ENCODE data around the gene MTF1. TPM values are rescaled to one million over a fixed set of nuclear protein-coding genes. Genes with fewer than 3 reads are reported as not detected.
"Not testable (repeated sequence)": the region's sequence is repeated elsewhere in the genome, so short reads cannot be mapped to it uniquely, and the experiment has no call there.

MTF1 gene
- 10 to 100 TPM; 22.4 to 27.7 TPM for total RNA-seq

GRCh38 chr1:37859507-37860345 lies at the start of gene MTF1:
Gene MTF1, minus strand, starts transcription at chr1:37859592. Its CDS starts 1,934 bp downstream, at chr1:37857658.
- POLR2A ChIA-PET = interaction anchor here (0.8 to 2.3 kb wide), 13 partner anchors 9 to 168 kb away, joined by 3 to 19 read pairs (median 4); partner anchors contain the start of genes C1orf122, CDCA8 and YRDC
- CTCF ChIA-PET = interaction anchor here (0.7 to 5.0 kb wide), 51 partner anchors 9 to 302 kb away, joined by 3 to 51 read pairs (median 5); partner anchors contain the start of genes C1orf122, CDCA8, INPP5B and SF3A3
- Mint-ChIP-seq H3K4me1 (ENCODE audit: low read depth) (peaks cover 30% of the 10 kb centered on the region), H3K9me3 (ENCODE audit: insufficient read depth) (no peaks in the 10 kb centered on the region), H3K27ac (peak within 1 kb of the TSS; percentile 96), H3K36me3 (ENCODE audit: low read depth) (peaks cover 32% of the 10 kb centered on the region), H3K27me3 (ENCODE audit: low read depth) (no peaks in the 10 kb centered on the region), H3K4me3 (peak within 1 kb of the TSS; percentile 91)
- DNase-seq (peak; percentile 98), ATAC-seq (peak; percentile 100)

- CTCF ChIA-PET; POLR2A ChIA-PET; DNase-seq; H3K27me3 Mint-ChIP-seq (ENCODE audit: low read depth); ATAC-seq; H3K4me1 Mint-ChIP-seq (ENCODE audit: low read depth); H3K4me3 Mint-ChIP-seq; H3K27ac Mint-ChIP-seq: not testable (repeated sequence)
- peaks cover 18% of the 10 kb centered on the region for H3K9me3 Mint-ChIP-seq (ENCODE audit: insufficient read depth)
- H3K36me3 Mint-ChIP-seq (ENCODE audit: low read depth) = peaks cover 26% of the 10 kb centered on the region
Measured at GRCh38 chr1:37908531-37908930, 49.1 kb upstream of the MTF1 start.

GRCh38 chr1:37907416-37908125 lies 48.2 kb upstream of the MTF1 start:
- H3K27ac Mint-ChIP-seq; H3K4me3 Mint-ChIP-seq; H3K27me3 Mint-ChIP-seq (ENCODE audit: low read depth); DNase-seq; H3K4me1 Mint-ChIP-seq (ENCODE audit: low read depth); POLR2A ChIA-PET; CTCF ChIA-PET; ATAC-seq: not testable (repeated sequence)
- Mint-ChIP-seq H3K36me3 (ENCODE audit: low read depth) (peaks cover 32% of the 10 kb centered on the region), H3K9me3 (ENCODE audit: insufficient read depth) (peaks cover 18% of the 10 kb centered on the region)

- Mint-ChIP-seq H3K36me3 (ENCODE audit: low read depth) (peaks cover 38% of the 10 kb centered on the region), H3K9me3 (ENCODE audit: insufficient read depth) (peaks cover 18% of the 10 kb centered on the region), H3K4me1 (ENCODE audit: low read depth) (peaks cover 13% of the 10 kb centered on the region)
- H3K27me3 Mint-ChIP-seq (ENCODE audit: low read depth); H3K4me3 Mint-ChIP-seq; ATAC-seq; DNase-seq; CTCF ChIA-PET; POLR2A ChIA-PET; H3K27ac Mint-ChIP-seq: not testable (repeated sequence)
Measured at GRCh38 chr1:37906591-37906990, 47.2 kb upstream of the MTF1 start.

- ChIA-PET POLR2A (no interaction called here), CTCF (no interaction called here)
- Mint-ChIP-seq H3K36me3 (ENCODE audit: low read depth) (peaks cover 44% of the 10 kb centered on the region), H3K4me3 (no peak overlapping the region), H3K9me3 (ENCODE audit: insufficient read depth) (peaks cover 18% of the 10 kb centered on the region), H3K27me3 (ENCODE audit: low read depth) (no peaks in the 10 kb centered on the region), H3K4me1 (ENCODE audit: low read depth) (peaks cover 19% of the 10 kb centered on the region), H3K27ac (no peak overlapping the region)
- DNase-seq (no peak), ATAC-seq (no peak)
Measured at GRCh38 chr1:37905727-37906126, 46.3 kb upstream of the MTF1 start.

- POLR2A ChIA-PET; H3K27ac Mint-ChIP-seq; DNase-seq; H3K4me3 Mint-ChIP-seq; H3K27me3 Mint-ChIP-seq (ENCODE audit: low read depth); CTCF ChIA-PET; ATAC-seq: not testable (repeated sequence)
- H3K9me3 Mint-ChIP-seq (ENCODE audit: insufficient read depth) = peaks cover 17% of the 10 kb centered on the region
- peaks cover 19% of the 10 kb centered on the region for H3K4me1 Mint-ChIP-seq (ENCODE audit: low read depth)
- H3K36me3 Mint-ChIP-seq (ENCODE audit: low read depth) = peaks cover 44% of the 10 kb centered on the region
Measured at GRCh38 chr1:37903921-37904320, 44.5 kb upstream of the MTF1 start.

- Mint-ChIP-seq H3K36me3 (ENCODE audit: low read depth) (peaks cover 42% of the 10 kb centered on the region), H3K9me3 (ENCODE audit: insufficient read depth) (peaks cover 13% of the 10 kb centered on the region), H3K27me3 (ENCODE audit: low read depth) (no peaks in the 10 kb centered on the region), H3K4me3 (no peak overlapping the region), H3K27ac (no peak overlapping the region), H3K4me1 (ENCODE audit: low read depth) (peaks cover 19% of the 10 kb centered on the region)
- POLR2A ChIA-PET = no interaction called here
- no peak for ATAC-seq
- CTCF ChIA-PET = no interaction called here
- no peak for DNase-seq
Measured at GRCh38 chr1:37902983-37903382, 43.6 kb upstream of the MTF1 start.

GRCh38 chr1:37901893-37902225 lies 42.5 kb upstream of the MTF1 start:
- Mint-ChIP-seq H3K4me1 (ENCODE audit: low read depth) (peaks cover 19% of the 10 kb centered on the region), H3K27me3 (ENCODE audit: low read depth) (no peaks in the 10 kb centered on the region), H3K36me3 (ENCODE audit: low read depth) (peaks cover 32% of the 10 kb centered on the region), H3K27ac (peak overlapping the region; percentile 13), H3K9me3 (ENCODE audit: insufficient read depth) (peaks cover 8% of the 10 kb centered on the region), H3K4me3 (no peak overlapping the region)
- POLR2A ChIA-PET = no interaction called here
- ATAC-seq (no peak), DNase-seq (no peak)
- CTCF ChIA-PET = interaction anchor here (0.9 to 1.2 kb wide), 2 partner anchors 30 to 42 kb away, joined by 3 to 4 read pairs; partner anchors contain the start of gene MTF1

GRCh38 chr1:37901191-37901892 lies 42.0 kb upstream of the MTF1 start:
- no peaks in the 10 kb centered on the region for H3K27me3 Mint-ChIP-seq (ENCODE audit: low read depth)
- ChIA-PET POLR2A (no interaction called here), CTCF (interaction anchor here (0.9 to 1.2 kb wide), 3 partner anchors 30 to 934 kb away, joined by 3 to 4 read pairs (median 3); partner anchors contain the start of gene MTF1)
- DNase-seq (no peak), ATAC-seq (peak; percentile 23)
- H3K4me3 Mint-ChIP-seq = no peak overlapping the region
- H3K36me3 Mint-ChIP-seq (ENCODE audit: low read depth) = peaks cover 28% of the 10 kb centered on the region
- H3K27ac Mint-ChIP-seq = peak overlapping the region; percentile 23
- H3K4me1 Mint-ChIP-seq (ENCODE audit: low read depth) = peaks cover 19% of the 10 kb centered on the region
- H3K9me3 Mint-ChIP-seq (ENCODE audit: insufficient read depth) = peaks cover 5% of the 10 kb centered on the region

- H3K36me3 Mint-ChIP-seq (ENCODE audit: low read depth) = peaks cover 18% of the 10 kb centered on the region
- peaks cover 13% of the 10 kb centered on the region for H3K4me1 Mint-ChIP-seq (ENCODE audit: low read depth)
- ATAC-seq; POLR2A ChIA-PET; H3K27me3 Mint-ChIP-seq (ENCODE audit: low read depth); DNase-seq; H3K27ac Mint-ChIP-seq; H3K4me3 Mint-ChIP-seq; CTCF ChIA-PET; H3K9me3 Mint-ChIP-seq (ENCODE audit: insufficient read depth): not testable (repeated sequence)
Measured at GRCh38 chr1:37897563-37897962, 38.2 kb upstream of the MTF1 start.

GRCh38 chr1:37893673-37894072 lies 34.3 kb upstream of the MTF1 start:
- no peaks in the 10 kb centered on the region for H3K9me3 Mint-ChIP-seq (ENCODE audit: insufficient read depth)
- no peak overlapping the region for H3K4me3 Mint-ChIP-seq
- H3K4me1 Mint-ChIP-seq (ENCODE audit: low read depth) = peaks cover 4% of the 10 kb centered on the region
- POLR2A ChIA-PET = no interaction called here
- H3K36me3 Mint-ChIP-seq (ENCODE audit: low read depth) = peaks cover 14% of the 10 kb centered on the region
- H3K27ac Mint-ChIP-seq = no peak overlapping the region
- no peak for DNase-seq
- no peak for ATAC-seq
- H3K27me3 Mint-ChIP-seq (ENCODE audit: low read depth) = no peaks in the 10 kb centered on the region
- CTCF ChIA-PET = interaction anchor here (1.0 to 1.3 kb wide), 2 partner anchors 34 to 42 kb away, joined by 4 to 6 read pairs; partner anchors contain the start of gene MTF1
